Suprapubic skin (tissue), 3 donors: Measurements from ENCODE around the gene ARHGAP29.

Experiments
- EP300 ChIP-seq: sonication (generic); formaldehyde crosslinking; IDR thresholded peaks from one replicate; pipeline ENCODE4 v1.6.1; 2017; ENCODE audit warnings: antibody characterized with exemption
- TF ChIP-seq, protein P1 (sequence below), 2 donors: fragments of 200-600 bp in 1 of 2; fragments of 450-650 bp in 1 of 2; sonication (generic) in 1 of 2; IDR thresholded peaks; one replicate each; pipeline ENCODE4 v1.5.1; 2016 to 2019; ENCODE audit warnings: antibody characterized with exemption in 2 of 2, mild to moderate bottlenecking in 1 of 2, moderate library complexity in 1 of 2

GRCh38 chr1:94282143-94282711, 44.8 kb upstream of the ARHGAP29 start:
- TF ChIP-seq, protein P1, sequence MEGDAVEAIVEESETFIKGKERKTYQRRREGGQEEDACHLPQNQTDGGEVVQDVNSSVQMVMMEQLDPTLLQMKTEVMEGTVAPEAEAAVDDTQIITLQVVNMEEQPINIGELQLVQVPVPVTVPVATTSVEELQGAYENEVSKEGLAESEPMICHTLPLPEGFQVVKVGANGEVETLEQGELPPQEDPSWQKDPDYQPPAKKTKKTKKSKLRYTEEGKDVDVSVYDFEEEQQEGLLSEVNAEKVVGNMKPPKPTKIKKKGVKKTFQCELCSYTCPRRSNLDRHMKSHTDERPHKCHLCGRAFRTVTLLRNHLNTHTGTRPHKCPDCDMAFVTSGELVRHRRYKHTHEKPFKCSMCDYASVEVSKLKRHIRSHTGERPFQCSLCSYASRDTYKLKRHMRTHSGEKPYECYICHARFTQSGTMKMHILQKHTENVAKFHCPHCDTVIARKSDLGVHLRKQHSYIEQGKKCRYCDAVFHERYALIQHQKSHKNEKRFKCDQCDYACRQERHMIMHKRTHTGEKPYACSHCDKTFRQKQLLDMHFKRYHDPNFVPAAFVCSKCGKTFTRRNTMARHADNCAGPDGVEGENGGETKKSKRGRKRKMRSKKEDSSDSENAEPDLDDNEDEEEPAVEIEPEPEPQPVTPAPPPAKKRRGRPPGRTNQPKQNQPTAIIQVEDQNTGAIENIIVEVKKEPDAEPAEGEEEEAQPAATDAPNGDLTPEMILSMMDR (IDR thresholded peaks at IDR 0.05) = no peak
- TF ChIP-seq EP300 = no peak
